HuH-7 (cell line): ENCODE measurements around the gene SLC7A4.

Experiments used
- DNase-seq: peaks from one replicate; pipeline ENCODE4 v3.0.0; 2011; ENCODE audit warnings: low spot score

The SLC7A4 gene

DNA sequence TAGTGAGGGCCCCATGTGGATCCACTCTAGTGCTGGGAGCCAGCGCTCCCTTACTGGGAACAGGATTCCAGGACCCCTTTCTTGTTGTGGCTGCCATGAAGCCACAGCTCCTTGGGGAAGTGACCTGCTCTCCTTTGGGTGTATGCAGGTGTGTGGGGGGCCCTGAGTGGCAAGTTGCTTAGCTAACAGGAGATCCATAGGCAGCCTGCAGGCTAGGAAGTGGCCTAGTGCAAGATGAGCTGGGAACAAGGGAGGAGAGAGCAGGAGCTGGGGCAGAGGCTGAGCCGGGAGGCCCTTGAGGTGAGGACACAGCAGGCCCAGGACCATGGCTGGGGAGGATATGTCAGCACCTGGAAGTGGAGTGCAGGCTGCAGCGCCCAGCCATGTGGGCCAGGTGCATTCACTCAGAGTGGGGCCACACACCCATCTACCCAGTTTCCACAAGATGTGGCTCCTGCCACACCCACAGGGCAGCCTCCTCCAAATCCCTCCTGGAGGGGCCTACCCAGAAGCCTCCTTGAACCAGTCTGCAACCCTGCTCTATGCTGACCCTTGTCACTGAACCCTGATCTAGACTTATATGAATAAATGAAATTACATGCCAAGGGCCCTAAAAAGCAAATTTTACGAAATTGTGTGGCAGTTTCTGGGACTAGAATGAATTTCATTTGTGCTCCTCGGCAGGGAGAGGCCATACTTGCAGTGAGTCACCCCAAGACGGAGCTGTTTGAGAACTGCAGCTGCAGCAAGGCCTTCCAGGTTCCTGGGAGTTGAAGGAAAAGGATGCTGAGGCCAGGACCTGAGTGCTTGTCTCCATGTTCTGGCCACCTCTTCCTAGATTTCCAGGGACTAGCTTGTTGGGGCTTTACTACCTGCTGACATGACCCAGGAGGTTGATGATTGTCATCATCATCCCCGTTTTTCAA lies 33.7 kb downstream of the SLC7A4 start:
- no peak for DNase-seq

DNA sequence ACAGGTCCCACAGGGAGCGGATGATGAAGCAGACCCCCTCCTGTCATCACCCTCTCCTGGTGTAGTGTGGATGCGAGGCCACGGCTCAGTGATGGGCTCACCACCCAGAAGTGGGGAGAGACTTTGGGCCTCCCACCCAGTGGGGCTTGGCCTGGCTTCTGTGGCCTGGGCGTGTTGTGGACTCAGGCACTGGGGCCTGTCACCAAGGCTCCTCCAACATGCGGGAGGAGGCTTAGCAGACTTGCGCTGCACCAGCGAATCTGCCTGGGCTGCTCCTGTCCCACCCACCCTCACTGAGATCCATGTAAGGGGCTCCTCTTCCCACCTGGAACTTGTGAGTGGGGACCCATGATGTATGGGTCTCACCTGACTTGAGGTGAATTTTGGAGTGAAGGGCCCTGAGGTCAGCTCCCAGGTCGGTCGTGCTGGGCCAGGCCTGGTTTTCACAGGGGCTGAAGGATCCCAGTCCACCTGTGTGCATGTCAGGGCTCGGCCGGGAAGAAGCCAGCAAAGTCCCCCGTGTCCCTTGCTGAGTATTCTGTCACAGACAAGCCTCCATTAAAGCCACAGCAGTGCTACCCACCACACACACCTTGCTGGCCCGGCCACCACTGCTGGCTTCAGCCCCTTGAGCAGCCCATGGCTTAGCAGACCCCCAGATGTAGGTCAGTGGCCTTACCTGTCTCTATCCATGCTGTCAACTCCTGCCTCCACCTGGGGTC lies 34.7 kb downstream of the SLC7A4 start:
- no peak for DNase-seq

DNA sequence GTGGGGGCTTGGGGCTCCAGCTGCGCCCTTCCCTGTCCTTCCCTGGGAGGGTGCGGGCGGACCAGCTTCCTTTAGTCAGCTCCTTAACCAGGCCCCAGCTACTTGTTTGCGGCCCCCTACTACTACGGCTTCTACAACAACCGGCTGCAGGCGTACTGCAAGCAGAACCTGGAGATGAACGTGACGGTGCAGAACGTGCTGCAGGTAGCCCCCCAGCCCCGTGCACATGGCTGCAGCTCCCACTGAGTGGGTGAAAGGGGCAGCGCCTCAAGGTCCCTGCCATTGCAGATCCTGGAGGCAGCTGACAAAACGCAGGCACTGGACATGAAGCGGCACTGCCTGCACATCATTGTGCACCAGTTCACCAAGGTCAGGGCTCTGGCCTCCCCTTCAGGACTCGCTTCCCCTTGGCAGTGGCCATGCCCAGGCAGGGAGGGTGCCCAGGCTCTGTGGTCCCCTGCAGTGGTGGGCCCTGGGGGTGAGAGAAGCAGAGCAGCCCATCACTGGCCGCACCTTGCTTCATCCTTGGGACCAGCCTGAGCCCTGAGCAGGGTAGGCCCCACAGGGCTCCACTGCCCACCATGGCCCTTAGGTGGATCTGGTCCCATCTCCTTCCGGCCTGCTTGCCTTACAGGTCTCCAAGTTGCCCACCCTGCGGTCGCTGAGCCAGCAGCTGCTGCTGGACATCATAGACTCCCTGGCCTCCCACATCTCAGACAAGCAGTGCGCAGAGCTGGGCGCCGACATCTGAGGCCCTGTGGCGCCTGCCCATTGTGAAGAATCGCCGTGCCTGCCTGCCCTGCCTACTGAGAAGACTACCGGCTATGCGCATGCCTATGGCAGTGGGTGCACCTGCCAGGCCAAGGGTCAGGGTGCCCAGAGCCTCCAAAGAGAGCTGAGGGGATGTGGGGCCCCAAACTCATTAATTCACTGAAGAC lies 35.5 kb downstream of the SLC7A4 start:
- DNase-seq, result no peak

DNA sequence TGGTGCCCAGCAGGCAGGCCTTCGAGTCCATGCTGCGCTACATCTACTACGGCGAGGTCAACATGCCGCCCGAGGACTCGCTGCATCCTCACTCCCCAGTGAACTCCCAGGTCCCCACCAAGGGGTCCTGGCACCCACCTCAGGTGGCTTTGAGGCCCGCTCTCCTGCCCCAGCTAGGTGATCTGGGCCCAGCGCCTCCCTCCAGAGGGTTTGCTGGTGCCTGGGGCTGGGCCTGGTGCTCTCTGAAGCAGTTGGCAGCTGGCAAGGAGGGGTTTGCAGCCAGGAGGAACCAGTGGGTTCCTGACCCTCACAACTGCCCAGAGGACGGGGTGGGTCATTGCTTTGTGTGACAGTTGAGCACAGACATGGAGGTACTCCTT lies 36.3 kb downstream of the SLC7A4 start:
- DNase-seq, result no peak

DNA sequence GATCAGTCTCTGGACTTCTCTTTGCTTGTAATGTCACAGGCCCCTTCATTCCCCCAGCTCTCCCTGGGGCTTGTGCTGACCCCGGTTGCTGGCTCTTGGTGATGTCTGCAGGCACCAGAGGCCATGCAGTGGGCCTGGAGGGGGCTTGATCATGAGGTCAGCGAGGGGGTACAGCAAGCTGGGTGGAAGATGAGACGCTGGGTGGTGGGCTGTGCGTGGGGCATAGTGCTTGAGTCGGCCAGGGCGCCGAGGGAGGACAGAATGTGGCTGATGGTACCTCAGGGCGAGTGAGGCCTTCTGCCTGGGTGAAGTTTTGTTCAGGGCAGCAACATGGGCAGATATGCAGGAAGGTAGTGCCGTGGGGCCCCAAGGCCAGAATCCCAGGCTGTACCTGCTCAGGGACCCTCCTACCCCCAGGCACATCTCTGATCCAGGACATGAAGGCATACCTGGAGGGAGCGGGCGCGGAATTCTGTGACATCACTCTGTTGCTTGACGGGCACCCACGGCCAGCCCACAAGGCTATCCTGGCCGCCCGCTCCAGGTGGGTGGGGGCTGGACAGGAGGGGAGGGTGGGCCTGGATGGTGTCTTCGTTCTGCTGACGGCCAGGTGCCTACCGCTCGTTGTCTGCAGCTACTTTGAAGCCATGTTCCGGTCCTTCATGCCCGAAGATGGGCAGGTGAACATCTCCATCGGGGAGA lies 36.9 kb downstream of the SLC7A4 start:
- DNase-seq, result no peak

DNA sequence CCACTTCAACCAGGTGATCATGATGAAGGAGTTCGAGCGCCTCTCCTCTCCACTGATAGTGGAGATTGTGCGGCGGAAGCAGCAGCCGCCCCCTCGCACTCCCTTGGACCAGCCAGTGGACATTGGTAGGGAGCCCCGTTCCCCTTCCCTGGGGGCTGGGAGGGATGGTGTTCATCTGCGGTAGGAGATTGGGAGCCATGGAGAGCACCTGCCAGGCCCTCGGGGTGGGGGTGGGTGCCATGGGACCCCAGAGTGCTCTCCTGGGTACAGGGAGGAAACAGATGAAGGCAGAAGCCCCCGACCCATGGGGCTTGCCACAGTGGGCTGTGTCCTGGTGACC lies 37.5 kb downstream of the SLC7A4 start:
- DNase-seq, result no peak

DNA sequence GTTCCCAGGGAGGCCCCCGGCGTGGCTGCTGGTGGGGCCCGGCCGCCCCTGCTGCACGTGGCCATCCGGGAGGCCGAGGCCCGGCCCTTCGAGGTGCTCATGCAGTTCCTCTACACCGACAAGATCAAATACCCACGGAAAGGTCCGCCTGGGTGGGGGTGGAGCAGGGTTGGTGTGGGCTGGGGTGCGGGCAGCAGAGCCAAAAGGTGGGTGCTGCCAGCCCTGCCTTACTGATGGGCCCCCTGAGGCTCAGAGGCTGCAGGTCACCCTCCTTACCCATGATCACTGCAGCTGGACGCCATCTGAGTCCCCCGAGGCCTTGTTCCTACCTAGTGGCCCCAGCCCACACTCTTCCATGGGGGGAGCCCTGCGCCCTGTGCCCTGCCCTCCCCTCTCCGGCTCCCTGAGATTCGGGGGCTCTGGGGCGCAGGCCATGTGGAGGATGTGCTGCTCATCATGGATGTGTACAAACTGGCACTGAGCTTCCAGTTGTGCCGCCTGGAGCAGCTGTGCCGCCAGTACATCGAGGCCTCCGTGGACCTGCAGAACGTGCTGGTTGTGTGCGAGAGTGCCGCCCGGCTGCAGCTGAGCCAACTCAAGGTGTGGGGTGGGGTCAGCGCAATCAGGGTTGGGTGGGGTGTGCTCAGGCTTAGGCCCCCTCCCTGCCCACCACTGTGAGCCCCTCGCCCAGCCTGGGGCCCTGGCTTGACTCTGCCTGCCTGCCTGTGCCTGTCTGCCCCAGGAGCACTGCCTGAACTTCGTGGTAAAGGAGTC lies 38.0 kb downstream of the SLC7A4 start:
- no peak for DNase-seq

DNA sequence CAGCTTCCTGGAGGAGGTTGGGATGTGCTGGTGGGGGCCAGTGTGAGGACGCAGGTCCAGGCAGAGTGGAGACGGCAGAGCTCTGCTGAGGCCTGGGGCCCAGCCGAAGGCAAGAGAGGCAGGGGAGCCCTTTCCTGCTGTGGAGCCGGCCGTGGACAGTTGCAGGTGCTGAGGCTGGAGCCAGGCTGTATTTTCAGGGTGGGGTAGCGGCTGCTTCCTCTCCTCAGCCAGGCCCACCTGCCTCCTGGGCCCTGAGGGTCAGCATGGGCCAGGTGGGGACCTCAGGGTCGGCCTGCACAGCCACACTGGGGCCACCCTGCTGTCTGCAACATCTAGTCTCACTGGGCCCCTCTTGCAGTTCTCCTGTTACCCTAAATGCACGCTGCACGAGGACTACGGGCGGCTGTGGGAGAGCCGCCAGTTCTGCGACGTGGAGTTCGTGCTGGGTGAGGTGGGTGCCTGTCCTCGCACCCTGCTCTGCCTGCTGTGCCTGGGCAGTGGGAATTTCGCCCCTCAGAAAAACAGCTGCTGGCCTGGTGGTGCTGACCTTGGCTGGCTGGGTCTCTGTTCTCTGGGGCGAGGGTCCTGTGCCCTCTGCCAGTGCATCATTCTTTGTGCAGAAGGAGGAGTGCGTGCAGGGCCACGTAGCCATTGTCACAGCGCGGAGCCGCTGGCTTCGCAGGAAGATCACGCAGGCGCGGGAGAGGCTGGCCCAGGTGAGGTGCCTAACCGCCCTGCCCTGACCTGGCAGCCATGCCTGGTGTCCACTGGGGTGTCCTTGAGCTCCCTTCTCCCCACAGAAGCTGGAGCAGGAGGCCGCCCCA lies 38.8 kb downstream of the SLC7A4 start:
- no peak for DNase-seq

DNA sequence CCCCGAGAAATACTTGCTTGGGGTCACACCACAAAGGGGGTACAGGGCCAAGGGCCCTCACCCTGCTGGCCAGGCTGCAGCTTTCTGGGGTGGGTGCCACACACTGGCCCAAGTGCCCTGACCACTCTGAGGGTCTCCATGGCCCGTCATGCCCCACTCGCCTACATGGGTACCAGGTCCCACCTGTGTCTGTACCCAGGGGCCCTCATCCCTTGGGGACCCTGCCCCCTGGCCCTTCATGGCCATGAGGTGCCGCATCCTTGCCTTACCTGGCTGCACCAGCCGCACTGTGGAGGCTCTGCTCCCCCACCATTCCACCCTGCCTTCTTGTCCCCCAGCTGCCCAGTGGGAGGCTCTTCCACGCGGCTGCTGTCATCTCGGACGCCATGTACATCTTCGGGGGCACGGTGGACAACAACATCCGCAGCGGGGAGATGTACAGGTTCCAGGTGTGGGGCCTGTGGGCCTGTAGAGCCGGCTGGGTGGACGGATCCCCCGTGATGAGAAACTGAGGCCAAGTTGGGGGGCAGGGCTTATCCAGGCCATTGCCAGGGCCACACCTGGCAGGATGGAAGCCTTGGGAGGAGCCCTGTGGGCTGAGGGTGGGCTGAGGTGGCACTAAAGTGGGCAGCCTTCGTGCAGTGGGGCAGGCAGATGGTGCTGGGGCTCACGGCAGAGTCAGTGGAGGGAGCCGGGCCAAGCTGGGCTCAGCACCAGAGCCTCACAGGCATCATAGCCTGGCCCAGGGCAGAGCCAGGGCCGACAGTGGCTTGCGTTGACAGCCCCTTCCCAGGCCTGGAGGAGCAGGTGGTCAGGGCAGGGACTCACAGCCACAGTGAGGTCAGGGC lies 39.7 kb downstream of the SLC7A4 start:
- no peak for DNase-seq

DNA sequence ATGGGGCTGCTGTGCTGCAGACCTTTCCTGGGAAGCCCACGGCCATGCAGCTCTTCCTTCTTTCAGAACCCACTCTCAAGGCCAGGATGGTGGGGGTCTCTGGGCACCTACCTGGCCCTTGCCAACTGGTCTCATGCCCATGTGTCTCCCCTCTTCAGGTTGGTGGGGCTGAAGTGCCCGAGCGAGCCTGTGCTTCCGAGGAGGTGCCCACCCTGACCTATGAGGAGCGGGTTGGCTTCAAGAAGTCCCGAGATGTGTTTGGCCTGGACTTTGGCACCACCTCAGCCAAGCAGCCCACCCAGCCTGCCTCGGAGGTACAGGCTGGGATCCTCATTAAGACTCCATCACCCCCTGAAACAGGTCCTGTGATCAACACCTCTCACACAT lies 40.3 kb downstream of the SLC7A4 start:
- no peak for DNase-seq

DNA sequence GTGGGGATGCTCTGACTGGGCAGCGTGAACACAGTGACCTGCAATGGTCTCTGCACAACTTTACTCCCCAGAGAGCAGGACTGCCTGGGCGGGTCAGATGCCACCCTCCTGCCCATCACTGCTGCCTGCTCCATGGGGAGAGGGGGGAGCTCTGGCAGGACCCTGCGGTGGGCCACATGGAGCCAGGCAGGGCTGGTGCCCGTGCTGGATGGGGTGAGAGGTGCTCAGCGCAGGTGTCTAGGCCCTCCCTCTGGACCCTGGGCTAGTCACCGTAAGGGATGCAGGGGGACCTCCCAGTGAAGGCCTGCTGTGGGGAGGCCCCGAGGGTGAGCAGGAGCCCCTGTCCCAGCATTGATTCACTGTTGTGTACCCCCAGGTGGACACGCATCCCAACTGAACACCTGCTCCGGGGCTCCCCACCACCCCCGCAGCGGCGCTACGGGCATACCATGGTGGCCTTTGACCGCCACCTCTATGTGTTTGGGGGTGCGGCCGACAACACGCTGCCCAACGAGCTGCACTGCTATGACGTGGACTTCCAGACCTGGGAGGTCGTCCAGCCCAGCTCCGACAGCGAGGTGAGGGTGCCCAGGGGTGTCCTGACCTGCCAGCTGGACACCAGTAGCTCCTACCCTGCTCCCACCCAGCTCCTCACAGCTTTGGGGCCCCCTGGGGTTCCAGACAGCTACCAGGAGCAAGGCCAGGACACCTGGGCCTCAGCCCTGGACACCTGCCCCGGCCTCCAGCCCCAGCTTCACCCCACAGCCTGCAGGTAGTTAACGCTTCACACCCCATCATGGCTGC lies 40.9 kb downstream of the SLC7A4 start:
- DNase-seq, result no peak

DNA sequence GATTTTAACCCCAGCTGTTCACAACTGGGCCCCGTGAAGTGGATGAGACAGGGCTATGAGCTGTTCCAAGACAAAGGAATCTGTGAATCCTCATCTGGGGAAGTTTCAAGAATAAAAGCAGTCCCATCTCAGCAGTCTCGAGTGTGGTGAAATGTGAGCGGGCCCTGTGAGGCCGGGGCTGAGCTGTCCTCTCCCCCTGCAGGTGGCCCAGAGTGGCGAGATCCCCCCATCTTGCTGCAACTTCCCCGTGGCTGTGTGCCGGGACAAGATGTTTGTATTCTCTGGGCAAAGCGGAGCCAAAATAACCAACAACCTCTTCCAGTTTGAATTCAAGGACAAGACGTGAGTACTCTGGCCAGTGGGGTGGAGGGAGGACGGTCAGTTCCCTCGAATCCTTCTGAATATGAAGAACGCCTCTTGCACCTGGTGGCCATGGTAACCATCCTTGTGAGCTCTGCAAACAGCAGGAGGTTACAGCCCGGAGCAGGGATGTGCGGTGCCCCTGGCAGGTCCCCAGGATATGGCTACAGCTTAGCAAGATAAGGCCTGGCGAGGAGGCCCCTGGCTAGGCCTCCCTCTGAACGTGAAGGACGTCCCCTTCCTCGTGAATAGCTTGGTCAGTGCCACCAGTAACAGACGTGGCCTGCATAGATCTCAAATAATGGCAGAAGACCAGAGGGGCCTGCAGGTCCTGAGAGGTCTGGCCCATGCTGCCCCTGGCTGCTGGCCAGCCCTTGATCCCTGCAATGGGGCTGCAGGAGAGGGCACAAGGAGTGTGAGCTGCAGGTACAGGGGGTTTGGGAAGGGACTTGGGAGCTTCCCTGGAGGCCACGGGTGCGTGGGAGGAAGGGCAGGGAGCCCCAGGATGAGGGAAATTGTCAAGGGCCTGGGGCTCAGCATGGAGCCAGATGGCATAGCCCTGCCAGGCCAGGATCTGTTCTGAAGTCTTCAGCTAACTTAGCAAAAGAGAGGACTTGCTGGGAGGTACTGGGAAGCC lies 41.9 kb downstream of the SLC7A4 start:
- DNase-seq, result no peak

DNA sequence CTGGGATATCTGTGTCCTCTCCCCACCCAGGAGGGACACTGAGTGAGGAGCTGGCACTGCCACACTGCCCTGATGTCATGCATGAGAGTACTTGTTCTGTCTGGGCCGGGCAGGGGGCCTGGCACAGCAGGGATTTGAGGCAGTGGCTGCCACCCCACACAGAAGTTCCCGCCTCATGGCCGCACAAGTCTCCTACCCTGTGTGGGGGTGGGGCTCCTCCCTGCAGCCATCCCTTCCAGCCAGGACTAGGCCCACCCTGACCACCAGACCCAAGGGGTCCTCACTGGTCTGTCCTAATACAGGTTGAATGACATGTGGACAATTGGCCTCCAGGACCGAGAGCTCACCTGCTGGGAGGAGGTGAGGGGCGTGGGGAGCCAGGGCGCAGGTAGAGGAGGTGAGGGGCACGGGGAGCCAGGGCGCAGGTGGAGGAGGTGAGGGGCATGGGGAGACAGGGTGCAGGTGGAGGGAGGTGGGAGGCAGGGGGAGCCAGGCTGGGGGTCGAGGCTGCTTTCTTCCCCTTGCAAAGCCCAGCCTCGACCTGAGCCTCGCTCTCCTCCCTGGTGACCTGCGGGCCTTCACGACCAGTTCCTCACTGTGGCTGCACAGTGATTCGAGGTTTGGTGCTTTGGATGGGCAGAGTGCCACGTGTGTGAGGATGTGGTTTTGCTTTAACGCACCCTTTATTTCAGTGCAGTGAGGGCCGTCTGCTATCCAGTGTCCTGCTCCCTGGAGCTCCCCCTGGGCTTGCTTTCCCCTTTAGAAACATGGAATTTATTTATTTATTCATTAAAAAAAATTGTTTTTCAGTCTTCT lies 42.8 kb downstream of the SLC7A4 start:
- no peak for DNase-seq

DNA sequence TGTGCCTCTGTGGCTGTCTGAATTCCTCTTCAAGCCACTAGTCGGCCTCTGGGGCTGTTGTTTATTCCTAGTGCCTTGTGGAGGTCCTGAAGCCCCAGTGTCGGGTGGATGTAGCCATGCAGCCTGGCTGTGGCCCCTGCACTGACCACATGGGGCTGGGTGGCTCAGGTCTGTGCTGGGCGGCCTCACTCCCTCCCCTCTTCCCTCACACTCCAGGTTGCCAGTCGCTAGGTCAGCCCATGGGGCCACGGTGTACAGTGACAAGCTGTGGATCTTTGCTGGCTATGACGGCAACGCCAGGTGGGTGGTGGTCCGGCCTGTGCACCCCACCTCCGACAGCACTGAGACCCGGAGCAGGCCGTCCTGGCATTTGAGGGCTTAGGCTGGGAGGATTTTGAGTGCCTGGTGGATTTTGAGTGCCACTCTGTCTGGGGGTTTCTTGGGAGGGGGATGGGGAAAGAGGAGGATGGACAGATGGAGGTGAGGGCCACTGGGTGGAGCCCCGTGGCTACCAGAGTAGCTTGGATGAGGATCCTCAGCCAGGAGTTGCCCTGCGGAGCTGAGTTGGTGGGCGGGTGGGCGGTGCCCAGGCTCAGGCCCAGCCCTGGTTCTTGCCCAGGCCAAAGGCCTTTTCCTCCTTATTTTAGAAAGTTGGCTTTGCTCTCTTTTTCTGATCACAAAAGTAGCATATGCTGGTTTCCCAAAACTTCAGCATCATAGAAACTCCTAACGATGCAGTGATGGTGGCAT lies 43.6 kb downstream of the SLC7A4 start:
- no peak for DNase-seq

DNA sequence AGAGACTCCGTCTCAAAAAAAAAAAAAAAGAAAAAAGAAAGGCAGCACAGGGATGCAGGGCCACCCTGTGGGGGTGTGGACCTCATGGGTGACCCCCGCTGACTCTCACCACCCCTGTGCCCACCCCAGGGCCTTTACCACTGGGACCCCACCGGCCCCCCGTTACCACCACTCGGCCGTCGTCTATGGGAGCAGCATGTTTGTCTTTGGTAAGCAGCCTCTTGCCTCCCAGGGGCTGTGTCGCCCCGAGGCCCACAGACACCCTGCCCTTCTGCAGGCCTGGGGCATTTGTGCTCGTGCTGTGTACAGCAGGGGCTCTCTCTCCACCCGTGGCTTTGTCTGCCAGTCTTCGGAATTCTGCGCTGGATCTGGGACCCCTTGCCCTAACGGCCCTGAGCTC lies 45.0 kb downstream of the SLC7A4 start:
- no peak for DNase-seq

DNA sequence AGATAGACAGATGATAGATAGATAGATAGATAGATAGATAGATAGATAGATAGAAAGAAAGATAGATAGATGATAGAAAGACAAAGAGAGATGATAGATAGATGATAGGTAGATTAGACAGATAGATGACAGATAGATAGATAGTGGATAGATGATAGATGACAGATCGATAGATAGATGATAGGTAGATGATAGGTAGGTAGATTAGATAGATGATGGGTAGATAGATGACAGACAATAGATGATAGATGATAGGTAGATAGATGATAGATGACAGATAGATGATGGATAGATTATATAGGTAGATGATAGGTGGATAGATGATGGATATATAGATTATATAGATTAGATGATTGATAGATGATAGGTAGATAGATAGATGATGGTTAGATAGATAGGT lies 46.0 kb downstream of the SLC7A4 start:
- DNase-seq, result no peak
